Right lobe of liver (tissue), 4 donors: Measurements from ENCODE around the gene RAB4B.
"Not testable (repeated sequence)": the region's sequence is repeated elsewhere in the genome, so short reads cannot be mapped to it uniquely, and the experiment has no call there.

Experiments used
- POLR2A ChIP-seq: fragments of 450-650 bp; IDR thresholded peaks from one replicate; pipeline ENCODE4 v1.6.1; 2017; ENCODE audit warnings: antibody characterized with exemption, mild to moderate bottlenecking
- TF ChIP-seq, protein P1 (sequence below), 4 donors: fragments of 200-600 bp in 3 of 4; fragments of 450-650 bp in 1 of 4; IDR thresholded peaks; one replicate each; pipeline versions ENCODE4 v1.5.1 to v1.8.0; 2016 to 2022; ENCODE audit warnings: antibody characterized with exemption in 4 of 4, mild to moderate bottlenecking in 2 of 4
- donor health status: DM: no; HTN: no; CAD: no.
- donor health status: DM: no; HTN: no; CAD: no.
- donor health status: DM: no; HTN: yes; CAD: no.

DNA sequence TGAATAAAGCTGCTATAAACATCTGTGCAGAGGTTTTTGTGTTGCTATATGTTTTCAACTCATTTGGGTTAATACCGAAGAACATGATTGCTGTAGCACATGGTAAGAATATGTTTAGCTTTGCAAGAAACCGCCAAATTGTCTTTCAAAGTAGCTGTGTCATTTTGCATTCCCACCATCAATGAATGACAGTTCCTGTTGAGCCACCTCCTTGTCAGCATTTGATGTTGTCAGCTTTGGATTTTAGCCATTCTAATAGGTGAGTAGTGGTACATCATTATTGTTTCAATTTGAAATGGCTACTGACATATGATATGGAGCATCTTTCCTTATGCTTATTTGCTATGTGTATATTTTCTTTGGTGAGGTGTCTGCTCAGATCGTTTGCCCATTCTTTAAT is 64.0 kb downstream of the RAB4B start:
- TF ChIP-seq, protein P1, sequence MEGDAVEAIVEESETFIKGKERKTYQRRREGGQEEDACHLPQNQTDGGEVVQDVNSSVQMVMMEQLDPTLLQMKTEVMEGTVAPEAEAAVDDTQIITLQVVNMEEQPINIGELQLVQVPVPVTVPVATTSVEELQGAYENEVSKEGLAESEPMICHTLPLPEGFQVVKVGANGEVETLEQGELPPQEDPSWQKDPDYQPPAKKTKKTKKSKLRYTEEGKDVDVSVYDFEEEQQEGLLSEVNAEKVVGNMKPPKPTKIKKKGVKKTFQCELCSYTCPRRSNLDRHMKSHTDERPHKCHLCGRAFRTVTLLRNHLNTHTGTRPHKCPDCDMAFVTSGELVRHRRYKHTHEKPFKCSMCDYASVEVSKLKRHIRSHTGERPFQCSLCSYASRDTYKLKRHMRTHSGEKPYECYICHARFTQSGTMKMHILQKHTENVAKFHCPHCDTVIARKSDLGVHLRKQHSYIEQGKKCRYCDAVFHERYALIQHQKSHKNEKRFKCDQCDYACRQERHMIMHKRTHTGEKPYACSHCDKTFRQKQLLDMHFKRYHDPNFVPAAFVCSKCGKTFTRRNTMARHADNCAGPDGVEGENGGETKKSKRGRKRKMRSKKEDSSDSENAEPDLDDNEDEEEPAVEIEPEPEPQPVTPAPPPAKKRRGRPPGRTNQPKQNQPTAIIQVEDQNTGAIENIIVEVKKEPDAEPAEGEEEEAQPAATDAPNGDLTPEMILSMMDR (IDR thresholded peaks at IDR 0.05): not testable (repeated sequence)
- TF ChIP-seq POLR2A: not testable (repeated sequence)
